ENCODE results near the gene ASPM. TPM values are rescaled to one million over a fixed set of nuclear protein-coding genes. Genes with fewer than 3 reads are reported as not detected.

The ASPM gene
- total RNA-seq, 2 experiments from 2014 or later: 37.1 to 37.3 TPM

DNA sequence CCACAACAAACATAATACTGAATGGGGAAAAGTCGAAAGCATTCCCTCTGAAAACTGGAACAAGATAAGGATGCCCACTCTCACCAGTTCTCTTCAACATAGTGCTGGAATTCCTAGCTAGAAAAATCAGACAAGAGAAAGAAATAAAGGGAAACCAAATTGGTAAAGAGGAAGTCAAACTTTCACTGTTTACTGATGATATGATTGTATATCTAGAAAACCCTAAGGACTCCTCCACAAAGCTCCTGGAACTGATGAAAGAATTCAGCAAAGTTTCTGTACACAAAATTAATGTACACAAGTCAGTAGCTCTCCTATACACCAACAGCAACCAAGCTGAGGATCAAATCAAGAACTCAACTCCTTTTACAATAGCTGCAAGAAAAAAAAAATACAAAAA, 72.5 kb downstream of the ASPM start:
- DNase-seq (no peak), ATAC-seq (no peak)
- TF ChIP-seq, protein P1, sequence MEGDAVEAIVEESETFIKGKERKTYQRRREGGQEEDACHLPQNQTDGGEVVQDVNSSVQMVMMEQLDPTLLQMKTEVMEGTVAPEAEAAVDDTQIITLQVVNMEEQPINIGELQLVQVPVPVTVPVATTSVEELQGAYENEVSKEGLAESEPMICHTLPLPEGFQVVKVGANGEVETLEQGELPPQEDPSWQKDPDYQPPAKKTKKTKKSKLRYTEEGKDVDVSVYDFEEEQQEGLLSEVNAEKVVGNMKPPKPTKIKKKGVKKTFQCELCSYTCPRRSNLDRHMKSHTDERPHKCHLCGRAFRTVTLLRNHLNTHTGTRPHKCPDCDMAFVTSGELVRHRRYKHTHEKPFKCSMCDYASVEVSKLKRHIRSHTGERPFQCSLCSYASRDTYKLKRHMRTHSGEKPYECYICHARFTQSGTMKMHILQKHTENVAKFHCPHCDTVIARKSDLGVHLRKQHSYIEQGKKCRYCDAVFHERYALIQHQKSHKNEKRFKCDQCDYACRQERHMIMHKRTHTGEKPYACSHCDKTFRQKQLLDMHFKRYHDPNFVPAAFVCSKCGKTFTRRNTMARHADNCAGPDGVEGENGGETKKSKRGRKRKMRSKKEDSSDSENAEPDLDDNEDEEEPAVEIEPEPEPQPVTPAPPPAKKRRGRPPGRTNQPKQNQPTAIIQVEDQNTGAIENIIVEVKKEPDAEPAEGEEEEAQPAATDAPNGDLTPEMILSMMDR (IDR thresholded peaks at IDR 0.05): no peak
- H3K9me3 Mint-ChIP-seq: peaks cover 3% of the 10 kb centered on the region
- no peaks in the 10 kb centered on the region for H3K4me1 Mint-ChIP-seq (ENCODE audit: low read depth)
- H3K4me3 Mint-ChIP-seq: no peak overlapping the region
- H3K27ac Mint-ChIP-seq: no peak overlapping the region
- ChIA-PET POLR2A (no interaction called here), CTCF (interaction anchor here (0.6 kb wide), 1 partner anchor 90 kb away, joined by 3 read pairs; no protein-coding TSS in a partner anchor)
- H3K27me3 Mint-ChIP-seq: peaks cover 1% of the 10 kb centered on the region
- intact Hi-C loops (cut with micrococcal nuclease): no loop called here
- H3K36me3 Mint-ChIP-seq (ENCODE audit: low read depth): peaks cover 3% of the 10 kb centered on the region

DNA sequence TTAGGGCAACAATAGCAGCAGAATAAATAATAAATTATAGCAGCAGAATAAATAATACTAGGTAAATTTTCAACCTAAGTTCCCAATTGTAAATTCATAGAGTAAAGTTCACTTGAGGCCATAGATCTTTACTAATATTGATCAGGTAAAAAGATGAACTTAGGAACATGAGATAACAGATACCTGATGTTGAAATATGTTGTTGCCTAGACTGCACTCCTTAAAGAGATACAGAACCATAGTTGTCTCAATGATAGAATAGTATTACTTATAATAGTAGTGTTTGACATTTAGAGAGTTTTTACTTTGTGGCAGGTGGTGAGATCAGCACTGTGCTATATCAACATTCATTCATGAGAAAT, 79.0 kb downstream of the ASPM start:
- TF ChIP-seq, protein P1 (IDR thresholded peaks at IDR 0.05): no peak
- ChIA-PET CTCF (no interaction called here), POLR2A (no interaction called here)
- no peak for ATAC-seq
- H3K9me3 Mint-ChIP-seq: peaks cover 3% of the 10 kb centered on the region
- H3K27me3 Mint-ChIP-seq: peaks cover 5% of the 10 kb centered on the region
- no peak overlapping the region for H3K27ac Mint-ChIP-seq
- peaks cover 3% of the 10 kb centered on the region for H3K36me3 Mint-ChIP-seq (ENCODE audit: low read depth)
- no peaks in the 10 kb centered on the region for H3K4me1 Mint-ChIP-seq (ENCODE audit: low read depth)
- intact Hi-C loops (cut with micrococcal nuclease): no loop called here
- H3K4me3 Mint-ChIP-seq: no peak overlapping the region
- no peak for DNase-seq

DNA sequence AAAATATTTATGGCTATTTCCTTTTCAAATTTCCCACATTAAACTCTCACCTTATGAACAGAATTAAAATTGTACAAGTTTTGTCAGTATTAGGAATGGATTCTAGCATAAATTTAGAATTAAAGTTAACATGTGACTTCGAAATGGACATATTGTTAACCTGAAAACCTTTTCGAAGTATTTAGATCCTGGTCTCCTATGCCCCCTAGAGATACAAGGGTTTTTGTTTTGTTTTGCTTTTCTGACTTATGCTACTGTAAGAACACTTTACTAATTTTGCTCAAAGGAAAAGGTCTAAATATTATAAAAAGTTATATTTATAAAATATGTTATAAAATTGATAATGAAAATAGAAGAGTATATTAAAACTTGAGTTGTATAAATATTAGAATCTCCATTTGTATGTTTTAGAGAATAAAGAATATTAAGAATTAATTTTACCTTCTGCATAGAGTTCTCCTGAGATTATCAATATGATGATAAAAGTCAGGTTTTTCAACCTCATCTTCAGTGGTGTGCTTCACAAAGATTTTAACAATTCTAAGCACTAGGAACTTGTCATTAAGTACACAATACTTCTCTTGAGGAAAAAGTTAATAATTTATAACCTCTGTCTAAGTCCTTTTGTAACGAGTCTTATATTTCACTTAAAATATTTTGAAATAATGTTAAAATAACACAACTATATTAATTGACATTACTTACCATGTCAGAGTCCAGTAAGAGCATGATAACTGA, 79.6 kb downstream of the ASPM start, which contains the start of gene F13B:
TSS of gene F13B (minus strand) at position 542 of the 738 bp plus-strand sequence. CDS start at position 505, 37 bp downstream.
- no peak within 1 kb of the TSS for H3K27ac Mint-ChIP-seq
- ChIA-PET POLR2A (no interaction called here), CTCF (no interaction called here)
- no peak for ATAC-seq
- H3K36me3 Mint-ChIP-seq (ENCODE audit: low read depth): peaks cover 3% of the 10 kb centered on the region
- intact Hi-C loops (cut with micrococcal nuclease): no loop called here
- H3K27me3 Mint-ChIP-seq: peaks cover 5% of the 10 kb centered on the region
- H3K4me3 Mint-ChIP-seq: no peak within 1 kb of the TSS
- peaks cover 3% of the 10 kb centered on the region for H3K9me3 Mint-ChIP-seq
- no peaks in the 10 kb centered on the region for H3K4me1 Mint-ChIP-seq (ENCODE audit: low read depth)
- DNase-seq: no peak
- TF ChIP-seq, protein P1 (IDR thresholded peaks at IDR 0.05): no peak

DNA sequence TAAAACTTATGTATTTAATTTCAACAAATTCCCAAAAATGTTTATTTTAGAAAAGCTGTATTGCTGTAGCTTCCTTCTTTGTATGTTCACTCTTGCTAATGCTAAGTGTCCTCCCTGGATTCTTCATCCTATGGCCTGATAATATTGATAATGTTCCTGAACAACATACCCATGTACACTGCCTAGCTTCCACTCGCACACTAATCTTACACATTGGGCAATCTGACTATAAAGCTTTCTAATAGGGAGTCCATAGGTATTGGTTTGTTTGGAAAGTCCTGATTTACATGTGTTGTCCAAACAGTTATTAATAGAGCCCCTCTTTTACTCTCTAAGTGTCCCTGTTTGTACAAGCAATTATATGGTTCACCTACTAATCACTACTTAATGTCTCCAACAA, 80.2 kb downstream of the ASPM start:
- no peak overlapping the region for H3K27ac Mint-ChIP-seq
- ChIA-PET POLR2A (no interaction called here), CTCF (no interaction called here)
- ATAC-seq: no peak
- intact Hi-C loops (cut with micrococcal nuclease): no loop called here
- no peak for DNase-seq
- no peak overlapping the region for H3K4me3 Mint-ChIP-seq
- TF ChIP-seq, protein P1 (IDR thresholded peaks at IDR 0.05): no peak
- peaks cover 3% of the 10 kb centered on the region for H3K9me3 Mint-ChIP-seq
- H3K36me3 Mint-ChIP-seq (ENCODE audit: low read depth): peaks cover 3% of the 10 kb centered on the region
- peaks cover 5% of the 10 kb centered on the region for H3K27me3 Mint-ChIP-seq
- H3K4me1 Mint-ChIP-seq (ENCODE audit: low read depth): no peaks in the 10 kb centered on the region

DNA sequence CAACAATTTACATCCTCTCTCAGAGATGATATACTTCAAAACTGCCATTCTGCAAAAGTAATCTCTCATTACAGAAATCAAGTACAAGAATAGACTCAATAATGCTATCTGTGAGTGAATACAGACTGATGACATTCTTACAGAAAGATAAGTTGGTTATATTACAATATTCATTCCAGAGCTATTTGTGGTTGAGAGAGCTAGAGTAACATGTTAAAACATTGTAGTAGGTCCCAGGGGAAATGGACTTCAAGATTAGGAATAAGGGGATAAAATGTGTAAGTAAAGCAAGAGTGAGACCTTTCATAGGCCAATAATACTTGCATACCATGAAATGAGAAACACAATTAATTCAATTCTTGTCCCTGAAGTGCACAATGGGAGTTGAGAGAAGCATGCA, 80.9 kb downstream of the ASPM start:
- H3K9me3 Mint-ChIP-seq: peaks cover 3% of the 10 kb centered on the region
- no peaks in the 10 kb centered on the region for H3K4me1 Mint-ChIP-seq (ENCODE audit: low read depth)
- TF ChIP-seq, protein P1 (IDR thresholded peaks at IDR 0.05): no peak
- peaks cover 3% of the 10 kb centered on the region for H3K36me3 Mint-ChIP-seq (ENCODE audit: low read depth)
- CTCF ChIA-PET: no interaction called here
- ATAC-seq: no peak
- peaks cover 5% of the 10 kb centered on the region for H3K27me3 Mint-ChIP-seq
- DNase-seq: no peak
- POLR2A ChIA-PET: no interaction called here
- H3K27ac Mint-ChIP-seq: no peak overlapping the region
- intact Hi-C loops (cut with micrococcal nuclease): no loop called here
- H3K4me3 Mint-ChIP-seq: no peak overlapping the region

Data from activated CD8-positive, alpha-beta T cell treated with anti-CD3 and anti-CD28 coated beads for 36 hours (primary cell).